SK-N-SH (cell line): ENCODE results near the gene FRMD7. TPM values are rescaled to one million over a fixed set of nuclear protein-coding genes. Genes with fewer than 3 reads are reported as not detected.
"Not testable (repeated sequence)": the region's sequence is repeated elsewhere in the genome, so short reads cannot be mapped to it uniquely, and the experiment has no call there.

Experiments used
- CTCF ChIA-PET: fragments of 300-600, 350-600 bp; formaldehyde crosslinking; extraction: SDS; loops from one replicate; lab custom pipeline; 2021; lab: Yijun Ruan, JAX
- POLR2A ChIA-PET: fragments of 350-600 bp; sonication (Branson Sonifier 250); formaldehyde crosslinking; extraction: SDS; loops from one replicate; lab custom pipeline; 2020; ENCODE audit warnings: antibody characterized with exemption, inconsistent platforms; lab: Yijun Ruan, JAX
- DNase-seq: peaks from one replicate; pipeline ENCODE4 v3.0.0; 2012
- H2AFZ ChIP-seq: fragments of 200-600 bp; sonication (generic); 2 replicates; pipeline ENCODE4 v1.8.1; 2016; ENCODE audit warnings: antibody characterized with exemption, mild to moderate bottlenecking, low read depth
- H3F3A ChIP-seq: fragments of 200-600 bp; sonication (generic); replicated peaks from 2 replicates; pipeline ENCODE3; 2016; ENCODE audit warnings: antibody characterized with exemption, mild to moderate bottlenecking; ENCODE audit not compliant: insufficient read depth
- H3K27ac ChIP-seq, 2 experiments: fragments of 200-500 bp in 1 of 2; fragments of 200-600 bp in 1 of 2; sonication (Bioruptor generic) in 1 of 2; sonication (generic), shearing (Covaris generic) in 1 of 2; 2 replicates each; pipeline versions ENCODE4 v1.5.1 to v1.6.1; 2014 to 2016; ENCODE audit warnings: low read depth in 2 of 2, inconsistent platforms in 1 of 2, low read length in 1 of 2, mild to moderate bottlenecking in 1 of 2, mixed read lengths in 1 of 2
- H3K27me3 ChIP-seq: fragments of 200-600 bp; sonication (generic), shearing (Covaris generic); 2 replicates; pipeline ENCODE4 v1.6.1; 2016; ENCODE audit warnings: mixed run types; ENCODE audit not compliant: insufficient read depth
- H3K36me3 ChIP-seq, 2 experiments: fragments of 200-500 bp in 1 of 2; fragments of 200-600 bp in 1 of 2; sonication (Bioruptor generic) in 1 of 2; sonication (generic) in 1 of 2; replicated peaks in 1 of 2; 2 replicates each; pipeline versions ENCODE3 to v1.5.1; 2014 to 2016; ENCODE audit warnings: low read length in 1 of 2, mild to moderate bottlenecking in 1 of 2; ENCODE audit not compliant: insufficient read depth in 2 of 2, control insufficient read depth in 1 of 2
- H3K4me1 ChIP-seq, 2 experiments: fragments of 200-500 bp in 1 of 2; fragments of 200-600 bp in 1 of 2; sonication (Bioruptor generic) in 1 of 2; sonication (generic), shearing (Covaris generic) in 1 of 2; 2 replicates each; pipeline versions ENCODE4 v1.5.1 to v1.6.1; 2014 to 2016; ENCODE audit warnings: low read depth in 1 of 2, low read length in 1 of 2, mixed run types in 1 of 2; ENCODE audit not compliant: insufficient read depth in 2 of 2, control insufficient read depth in 1 of 2
- H3K4me2 ChIP-seq: fragments of 200-600 bp; sonication (generic), shearing (Covaris generic); 2 replicates; pipeline ENCODE4 v1.6.1; 2017; ENCODE audit warnings: mixed run types
- H3K4me3 ChIP-seq, 2 experiments: fragments of 200-500 bp in 1 of 2; fragments of 200-600 bp in 1 of 2; sonication (Bioruptor generic) in 1 of 2; sonication (generic), shearing (Covaris generic) in 1 of 2; 2 replicates each; pipeline versions ENCODE4 v1.5.1 to v1.8.1; 2014 to 2016; ENCODE audit warnings: low read depth in 2 of 2, inconsistent platforms in 1 of 2, low read length in 1 of 2, mild to moderate bottlenecking in 1 of 2, mixed read lengths in 1 of 2, moderate library complexity in 1 of 2
- H3K79me2 ChIP-seq: fragments of 200-600 bp; sonication (generic); 2 replicates; pipeline ENCODE4 v1.8.1; 2017; ENCODE audit warnings: mild to moderate bottlenecking; ENCODE audit not compliant: insufficient read depth
- H3K9ac ChIP-seq: fragments of 200-600 bp; sonication (generic); 2 replicates; pipeline ENCODE4 v1.6.1; 2017; ENCODE audit warnings: mixed run types
- H3K9me2 ChIP-seq: fragments of 200-600 bp; sonication (generic); 2 replicates; pipeline ENCODE4 v1.6.1; 2017; ENCODE audit warnings: mixed run types
- H3K9me3 ChIP-seq: fragments of 200-600 bp; sonication (generic); 2 replicates; pipeline ENCODE4 v1.6.1; 2017; ENCODE audit warnings: mixed run types, mild to moderate bottlenecking, moderate library complexity
- H4K20me1 ChIP-seq: fragments of 200-600 bp; sonication (generic); 2 replicates; pipeline ENCODE4 v1.6.1; 2017; ENCODE audit warnings: mild to moderate bottlenecking, mixed run types; ENCODE audit not compliant: insufficient read depth
- CHD2 ChIP-seq: fragments of 150-350 bp; IDR thresholded peaks from 2 replicates; pipeline ENCODE4 v1.6.1; 2018; ENCODE audit warnings: low read length; ENCODE audit not compliant: partially characterized antibody
- ELF1 ChIP-seq: IDR thresholded peaks from 2 replicates; pipeline ENCODE4 v1.4.0; 2012
- EP300 ChIP-seq, 2 experiments: IDR thresholded peaks; 2 replicates each; pipeline versions ENCODE4 v1.4.0 to v1.6.1; 2012; ENCODE audit warnings: borderline replicate concordance in 1 of 2, low read depth in 1 of 2, low read length in 1 of 2
- EZH2phosphoT487 ChIP-seq: fragments of 200-600 bp; sonication (generic); IDR thresholded peaks from 2 replicates; pipeline ENCODE4 v1.6.1; 2017; ENCODE audit warnings: low read depth, mixed run types, mild to moderate bottlenecking, antibody characterized with exemption, moderate library complexity, borderline replicate concordance
- FOSL2 ChIP-seq: IDR thresholded peaks from 2 replicates; pipeline ENCODE4 v1.4.0; 2012; ENCODE audit warnings: low read depth, mild to moderate bottlenecking, moderate library complexity, borderline replicate concordance
- FOXJ3 ChIP-seq: sonication (generic); formaldehyde crosslinking; IDR thresholded peaks from 2 replicates; pipeline ENCODE4 v1.5.1; 2020; ENCODE audit warnings: mild to moderate bottlenecking, missing genetic modification reagents
- FOXM1 ChIP-seq: IDR thresholded peaks from 2 replicates; pipeline ENCODE4 v1.4.0; 2012; ENCODE audit warnings: low read depth, mild to moderate bottlenecking
- IRF3 ChIP-seq: fragments of 150-350 bp; IDR thresholded peaks from 2 replicates; pipeline ENCODE4 v1.6.1; 2016; ENCODE audit warnings: mild to moderate bottlenecking, low read depth, low read length
- MAX ChIP-seq: IDR thresholded peaks from 2 replicates; pipeline ENCODE4 v1.4.0; 2012; ENCODE audit warnings: low read depth
- MXI1 ChIP-seq: IDR thresholded peaks from 2 replicates; pipeline ENCODE4 v1.6.1; 2012; ENCODE audit warnings: mild to moderate bottlenecking, low read depth, low read length, improper control_type of control experiment
- NRF1 ChIP-seq: IDR thresholded peaks from 2 replicates; pipeline ENCODE4 v1.6.1; 2012; ENCODE audit warnings: low read depth, mild to moderate bottlenecking, low read length
- PBX3 ChIP-seq: IDR thresholded peaks from 2 replicates; pipeline ENCODE4; 2012
- RAD21 ChIP-seq: IDR thresholded peaks from 2 replicates; pipeline ENCODE4 v1.6.1; 2012; ENCODE audit warnings: mild to moderate bottlenecking, low read length
- RCOR1 ChIP-seq: fragments of 150-350 bp; IDR thresholded peaks from 2 replicates; pipeline ENCODE4 v1.6.1; 2017; ENCODE audit warnings: antibody characterized with exemption, low read length
- RFX5 ChIP-seq: IDR thresholded peaks from 2 replicates; pipeline ENCODE4 v1.6.1; 2012; ENCODE audit warnings: mild to moderate bottlenecking, improper control_type of control experiment, low read length
- SIN3A ChIP-seq: IDR thresholded peaks from 2 replicates; pipeline ENCODE4 v1.6.1; 2012; ENCODE audit warnings: low read depth, mild to moderate bottlenecking, low read length, moderate library complexity, borderline replicate concordance
- TEAD4 ChIP-seq: IDR thresholded peaks from 2 replicates; pipeline ENCODE4 v1.4.0; 2012; ENCODE audit warnings: mild to moderate bottlenecking, borderline replicate concordance; ENCODE audit not compliant: insufficient read depth
- USF1 ChIP-seq: IDR thresholded peaks from 2 replicates; pipeline ENCODE4 v1.4.0; 2012; ENCODE audit warnings: low read depth, borderline replicate concordance
- YY1 ChIP-seq: IDR thresholded peaks from 2 replicates; pipeline ENCODE4 v1.4.0; 2012; ENCODE audit warnings: low read depth, mild to moderate bottlenecking
- WGBS: methylation state at CpG from one replicate; pipeline ENCODE4 v1.1.6; 2017; ENCODE audit warnings: low lambda C conversion rate; 5-methylcytosine and 5-hydroxymethylcytosine counted together
- polyA plus RNA-seq, 3 experiments: library from polyadenylated mRNA; depleted of rRNA; stranded (reverse); fragments of >200 nt; gene quantifications; 2 replicates each; pipeline ENCODE4 v1.2.3, GENCODE V29; 2012

Gene FRMD7
- polyA plus RNA-seq, 1 of the 3 experiments (the other 2 are of a cell fraction) = not detected

- TF ChIP-seq CHD2 (no peak), MXI1 (no peak), PBX3 (no peak), ELF1 (no peak), EP300 (IDR thresholded peaks at IDR 0.05; ENCODE audit: borderline replicate concordance in 1 of 2, low read depth in 1 of 2, low read length in 1 of 2) (no peak), USF1 (no peak), EZH2phosphoT487 (no peak), MAX (no peak), SIN3A (no peak), RAD21 (no peak), FOXJ3 (no peak), IRF3 (no peak), FOSL2 (no peak), RFX5 (no peak), RCOR1 (no peak), TEAD4 (no peak), YY1 (no peak), NRF1 (no peak), FOXM1 (no peak)
- no peaks in the 10 kb centered on the region for H3K79me2 ChIP-seq
- no peaks in the 10 kb centered on the region for H3K36me3 ChIP-seq
- POLR2A ChIA-PET = no interaction called here
- no peak for DNase-seq
- no peak overlapping the region for H2AFZ ChIP-seq
- no peak overlapping the region for H3K9ac ChIP-seq
- no peak overlapping the region for H3K4me3 ChIP-seq
- H3K4me1 ChIP-seq = no peaks in the 10 kb centered on the region
- peaks cover 7% of the 10 kb centered on the region; the same call in 1 of the 2 replicates for H3K9me3 ChIP-seq
- H3K4me2 ChIP-seq = no peak overlapping the region
- CTCF ChIA-PET = no interaction called here
- H4K20me1 ChIP-seq = no peaks in the 10 kb centered on the region
- no peaks in the 10 kb centered on the region for H3K27me3 ChIP-seq
- no peak overlapping the region for H3K27ac ChIP-seq
- H3K9me2 ChIP-seq = no peaks in the 10 kb centered on the region
- H3F3A ChIP-seq = no peaks in the 10 kb centered on the region
Observed at GRCh38 chrX:132165005-132165404, 37.2 kb upstream of the FRMD7 start.

- CTCF ChIA-PET, H3K9me3 ChIP-seq, H3K36me3 ChIP-seq, H3K27me3 ChIP-seq, DNase-seq, H3K27ac ChIP-seq, H3K79me2 ChIP-seq, H3K9me2 ChIP-seq, H3K4me2 ChIP-seq, POLR2A ChIA-PET, H3F3A ChIP-seq, H3K4me3 ChIP-seq, H3K4me1 ChIP-seq, H4K20me1 ChIP-seq, H2AFZ ChIP-seq, H3K9ac ChIP-seq: not testable (repeated sequence)
- WGBS = 62% methylated on average over 3 of the region's 3 CpGs
Observed at GRCh38 chrX:132163094-132163493, 35.3 kb upstream of the FRMD7 start.
